ENCODE results near the gene CLEC12A. TPM values are rescaled to one million over a fixed set of nuclear protein-coding genes. Genes with fewer than 3 reads are reported as not detected.

The CLEC12A gene
- total RNA-seq, 1 donor from 2014 or later = not detected

DNA sequence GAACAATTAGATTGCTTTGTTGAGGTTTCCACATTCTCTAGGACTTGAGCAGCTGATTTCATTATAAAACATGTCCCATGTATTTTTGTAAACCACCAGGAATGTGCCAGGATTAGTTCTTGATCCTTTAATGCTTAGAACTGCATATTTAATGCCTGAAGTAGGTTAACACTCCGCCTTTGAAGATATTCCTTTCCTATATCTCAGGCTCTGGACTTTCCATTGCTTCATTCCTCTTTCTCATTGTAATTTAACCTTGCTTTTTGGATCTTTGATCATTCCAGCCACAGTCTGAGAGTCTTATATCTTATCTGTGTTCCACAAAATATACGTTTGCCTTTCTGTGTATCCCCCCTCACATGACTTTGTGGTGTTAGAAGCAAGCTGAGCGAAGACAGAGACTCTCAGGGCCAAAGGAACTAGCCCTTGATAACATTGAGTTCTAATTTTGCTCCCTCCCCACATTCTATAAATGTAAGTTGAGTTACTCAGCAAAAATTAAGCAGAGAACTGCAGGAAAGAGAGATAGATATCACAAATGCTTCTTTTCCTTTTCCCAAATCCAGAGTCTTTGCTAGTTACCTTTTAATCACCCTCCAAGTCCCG lies 30.1 kb downstream of the CLEC12A start:
- H3K4me3 Mint-ChIP-seq (ENCODE audit: unreplicated experiment) = no peak overlapping the region
- H3K4me1 Mint-ChIP-seq (ENCODE audit: low read depth) = no peaks in the 10 kb centered on the region
- no peak for DNase-seq (ENCODE audit: low spot score)
- H3K9me3 Mint-ChIP-seq (ENCODE audit: low read depth) = no peaks in the 10 kb centered on the region
- no peaks in the 10 kb centered on the region for H3K36me3 Mint-ChIP-seq (ENCODE audit: low read depth)
- TF ChIP-seq, protein P1, sequence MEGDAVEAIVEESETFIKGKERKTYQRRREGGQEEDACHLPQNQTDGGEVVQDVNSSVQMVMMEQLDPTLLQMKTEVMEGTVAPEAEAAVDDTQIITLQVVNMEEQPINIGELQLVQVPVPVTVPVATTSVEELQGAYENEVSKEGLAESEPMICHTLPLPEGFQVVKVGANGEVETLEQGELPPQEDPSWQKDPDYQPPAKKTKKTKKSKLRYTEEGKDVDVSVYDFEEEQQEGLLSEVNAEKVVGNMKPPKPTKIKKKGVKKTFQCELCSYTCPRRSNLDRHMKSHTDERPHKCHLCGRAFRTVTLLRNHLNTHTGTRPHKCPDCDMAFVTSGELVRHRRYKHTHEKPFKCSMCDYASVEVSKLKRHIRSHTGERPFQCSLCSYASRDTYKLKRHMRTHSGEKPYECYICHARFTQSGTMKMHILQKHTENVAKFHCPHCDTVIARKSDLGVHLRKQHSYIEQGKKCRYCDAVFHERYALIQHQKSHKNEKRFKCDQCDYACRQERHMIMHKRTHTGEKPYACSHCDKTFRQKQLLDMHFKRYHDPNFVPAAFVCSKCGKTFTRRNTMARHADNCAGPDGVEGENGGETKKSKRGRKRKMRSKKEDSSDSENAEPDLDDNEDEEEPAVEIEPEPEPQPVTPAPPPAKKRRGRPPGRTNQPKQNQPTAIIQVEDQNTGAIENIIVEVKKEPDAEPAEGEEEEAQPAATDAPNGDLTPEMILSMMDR (IDR thresholded peaks at IDR 0.05) = no peak
- peaks cover 2% of the 10 kb centered on the region for H3K27me3 Mint-ChIP-seq (ENCODE audit: low read depth)
- H3K27ac Mint-ChIP-seq (ENCODE audit: unreplicated experiment) = no peak overlapping the region

DNA sequence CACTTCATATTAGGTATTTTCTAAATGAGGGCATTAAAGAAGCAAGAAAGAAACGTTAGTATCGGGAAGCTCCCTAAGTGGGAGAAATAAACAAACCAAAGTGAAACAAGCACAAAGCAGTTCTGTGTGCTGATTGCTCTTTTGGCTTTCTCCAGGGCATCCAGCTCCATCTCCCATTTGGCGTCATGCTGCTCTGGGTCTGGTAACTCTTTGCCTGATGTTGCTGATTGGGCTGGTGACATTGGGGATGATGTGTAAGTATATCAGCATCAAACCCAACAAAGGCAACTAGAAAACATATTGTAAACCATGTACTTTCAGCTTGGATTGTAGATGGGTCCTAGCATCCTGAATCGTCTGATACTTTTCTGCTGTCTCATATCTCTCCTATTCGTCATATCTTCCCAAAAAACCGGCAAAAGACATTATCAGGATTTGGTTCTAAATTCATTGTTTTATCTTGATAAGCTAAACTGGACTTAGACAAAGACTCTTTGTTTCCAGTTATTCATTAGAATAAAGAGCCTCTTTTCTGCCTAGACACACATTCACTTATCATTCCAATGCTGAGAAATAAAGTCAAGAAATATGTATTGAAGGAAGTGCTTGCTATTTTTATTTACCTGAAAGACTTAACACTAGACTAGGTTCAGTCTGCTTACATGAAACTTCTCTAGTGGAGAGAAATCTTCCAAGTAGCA lies 41.6 kb downstream of the CLEC12A start:
- H3K9me3 Mint-ChIP-seq (ENCODE audit: low read depth) = peaks cover 5% of the 10 kb centered on the region
- no peaks in the 10 kb centered on the region for H3K4me1 Mint-ChIP-seq (ENCODE audit: low read depth)
- peaks cover under 1% of the 10 kb centered on the region for H3K27me3 Mint-ChIP-seq (ENCODE audit: low read depth)
- no peak overlapping the region for H3K4me3 Mint-ChIP-seq (ENCODE audit: unreplicated experiment)
- TF ChIP-seq, protein P1 (IDR thresholded peaks at IDR 0.05) = no peak
- H3K27ac Mint-ChIP-seq (ENCODE audit: unreplicated experiment) = no peak overlapping the region
- H3K36me3 Mint-ChIP-seq (ENCODE audit: low read depth) = no peaks in the 10 kb centered on the region
- no peak for DNase-seq (ENCODE audit: low spot score)

DNA sequence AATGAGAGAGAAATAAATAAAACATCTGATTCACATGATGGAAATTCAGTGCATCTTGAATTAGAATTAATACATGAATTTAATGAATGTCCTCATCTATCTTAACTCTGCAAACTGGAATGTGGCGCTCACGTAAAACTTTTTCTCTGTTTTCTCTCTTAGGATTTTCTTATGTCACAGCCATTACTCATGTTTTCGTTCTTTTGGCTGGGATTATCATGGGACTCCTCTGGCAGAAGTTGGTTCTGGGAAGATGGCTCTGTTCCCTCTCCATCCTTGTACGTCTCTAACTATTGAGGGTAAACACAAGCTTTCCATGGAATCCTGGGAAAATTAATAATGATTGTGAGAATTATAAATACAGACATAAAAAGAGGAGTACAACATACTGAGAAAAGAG lies 44.2 kb downstream of the CLEC12A start:
- TF ChIP-seq, protein P1 (IDR thresholded peaks at IDR 0.05) = no peak
- peaks cover 5% of the 10 kb centered on the region for H3K9me3 Mint-ChIP-seq (ENCODE audit: low read depth)
- H3K36me3 Mint-ChIP-seq (ENCODE audit: low read depth) = no peaks in the 10 kb centered on the region
- no peak for DNase-seq (ENCODE audit: low spot score)
- no peaks in the 10 kb centered on the region for H3K27me3 Mint-ChIP-seq (ENCODE audit: low read depth)
- H3K27ac Mint-ChIP-seq (ENCODE audit: unreplicated experiment) = no peak overlapping the region
- no peak overlapping the region for H3K4me3 Mint-ChIP-seq (ENCODE audit: unreplicated experiment)
- no peaks in the 10 kb centered on the region for H3K4me1 Mint-ChIP-seq (ENCODE audit: low read depth)

DNA sequence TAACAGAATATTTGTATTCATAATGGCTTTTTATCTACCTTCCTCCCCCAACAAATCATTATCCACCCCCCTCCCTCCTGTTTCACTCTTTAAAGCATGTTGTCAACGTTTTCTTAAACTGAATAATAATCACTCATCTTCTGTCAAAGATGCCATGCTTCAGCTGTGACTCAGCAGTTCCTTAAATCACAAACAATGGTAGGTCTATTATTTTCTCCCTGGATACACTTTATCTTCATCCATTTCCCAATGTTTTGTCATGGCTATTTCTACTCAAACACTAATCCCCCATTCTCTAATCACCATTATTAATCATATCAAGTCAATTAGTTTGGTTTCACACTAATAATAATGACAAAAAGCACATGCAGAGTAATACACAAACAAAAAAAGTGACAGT lies 45.7 kb downstream of the CLEC12A start:
- Mint-ChIP-seq H3K4me3 (ENCODE audit: unreplicated experiment) (no peak overlapping the region), H3K4me1 (ENCODE audit: low read depth) (no peaks in the 10 kb centered on the region), H3K9me3 (ENCODE audit: low read depth) (peaks cover 8% of the 10 kb centered on the region), H3K27ac (ENCODE audit: unreplicated experiment) (no peak overlapping the region), H3K27me3 (ENCODE audit: low read depth) (no peaks in the 10 kb centered on the region), H3K36me3 (ENCODE audit: low read depth) (no peaks in the 10 kb centered on the region)
- TF ChIP-seq, protein P1 (IDR thresholded peaks at IDR 0.05) = no peak
- no peak for DNase-seq (ENCODE audit: low spot score)

DNA sequence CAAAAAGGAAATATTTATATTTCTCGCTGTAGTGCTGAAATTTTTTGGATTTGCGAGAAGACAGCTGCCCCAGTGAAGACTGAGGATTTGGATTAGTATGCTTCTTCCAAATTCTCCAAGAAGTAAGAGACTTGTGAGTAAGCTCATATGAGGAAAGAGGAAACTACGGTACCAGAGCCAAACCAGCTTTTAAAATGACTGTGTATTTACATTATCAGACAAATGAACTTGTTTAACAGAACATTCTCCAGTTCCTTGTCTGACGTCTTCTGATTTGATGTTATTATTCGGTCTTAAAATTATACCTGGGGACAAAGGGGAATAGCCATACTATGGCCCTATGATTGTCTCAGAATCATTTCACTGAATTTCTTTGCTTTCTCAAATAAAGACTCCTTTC lies 47.2 kb downstream of the CLEC12A start:
- Mint-ChIP-seq H3K36me3 (ENCODE audit: low read depth) (no peaks in the 10 kb centered on the region), H3K27me3 (ENCODE audit: low read depth) (no peaks in the 10 kb centered on the region), H3K9me3 (ENCODE audit: low read depth) (peaks cover 8% of the 10 kb centered on the region), H3K4me3 (ENCODE audit: unreplicated experiment) (no peak overlapping the region), H3K27ac (ENCODE audit: unreplicated experiment) (no peak overlapping the region), H3K4me1 (ENCODE audit: low read depth) (no peaks in the 10 kb centered on the region)
- TF ChIP-seq, protein P1 (IDR thresholded peaks at IDR 0.05) = no peak
- no peak for DNase-seq (ENCODE audit: low spot score)
